K562 (cell line): ENCODE results near the gene ANKRD34A. TPM values are rescaled to one million over a fixed set of nuclear protein-coding genes. Genes with fewer than 3 reads are reported as not detected.

Source experiments
- AFF4 ChIP-seq: sonication (generic); formaldehyde crosslinking; IDR thresholded peaks from 2 replicates; pipeline ENCODE4 v1.8.0; 2023; ENCODE audit warnings: mild to moderate bottlenecking, missing genetic modification reagents
- BDP1 ChIP-seq: IDR thresholded peaks from 3 replicates; pipeline ENCODE4 v1.6.1; 2011; ENCODE audit not compliant: insufficient read length, insufficient read depth
- CAMTA2 ChIP-seq: fragments of 250-450 bp; sonication (Bioruptor Pico); conservative IDR thresholded peaks from 2 replicates; pipeline ENCODE4 v1.5.1; 2022
- KDM5B ChIP-seq: fragments of 200-600 bp; sonication (generic); IDR thresholded peaks from 2 replicates; pipeline ENCODE4 v1.6.1; 2012; ENCODE audit warnings: low read depth, mild to moderate bottlenecking, moderate library complexity, low read length, control low read depth, inconsistent platforms; ENCODE audit not compliant: insufficient replicate concordance
- POLR2AphosphoS5 ChIP-seq: IDR thresholded peaks from 2 replicates; pipeline ENCODE4 v1.6.1; 2011; ENCODE audit warnings: mild to moderate bottlenecking, low read depth, low read length, moderate library complexity; ENCODE audit not compliant: control insufficient read depth, insufficient read depth
- SAP30 ChIP-seq: fragments of 200-600 bp; sonication (generic); IDR thresholded peaks from 2 replicates; pipeline ENCODE4 v1.6.1; 2012; ENCODE audit warnings: borderline replicate concordance, low read depth, mild to moderate bottlenecking, moderate library complexity, low read length, control low read depth, inconsistent platforms; ENCODE audit not compliant: insufficient read depth, poor library complexity, severe bottlenecking
- SIN3A ChIP-seq, 2 experiments: fragments of 150-350 bp in 1 of 2; IDR thresholded peaks; 2 replicates each; pipeline ENCODE4 v1.6.1; 2011 to 2016; ENCODE audit warnings: borderline replicate concordance in 2 of 2, low read depth in 2 of 2, low read length in 2 of 2, mild to moderate bottlenecking in 2 of 2, moderate library complexity in 2 of 2; ENCODE audit not compliant: control insufficient read depth in 1 of 2
- SMAD1 ChIP-seq: fragments of 150-350 bp; IDR thresholded peaks from 2 replicates; pipeline ENCODE4 v1.6.1; 2014; ENCODE audit warnings: low read length, low read depth; ENCODE audit not compliant: partially characterized antibody
- SMARCE1 ChIP-seq: fragments of 450-650 bp; IDR thresholded peaks from 2 replicates; pipeline ENCODE4 v1.7.1; 2016; ENCODE audit warnings: mild to moderate bottlenecking
- TCFL5 ChIP-seq: fragments of 250-450 bp; sonication (Bioruptor Pico); conservative IDR thresholded peaks from 2 replicates; pipeline ENCODE4 v1.6.1; 2021; ENCODE audit warnings: mild to moderate bottlenecking, moderate library complexity, matching md5 sums
- ZBTB11 ChIP-seq, 3 experiments: fragments of 200-800 bp in 1 of 3; fragments of 250-450 bp in 1 of 3; fragments of 450-650 bp in 1 of 3; sonication (Bioruptor Pico) in 1 of 3; sonication (Bioruptor generic) in 1 of 3; formaldehyde crosslinking in 1 of 3; IDR thresholded peaks; 2 replicates each; pipeline versions ENCODE4 v1.6.1 to v1.8.0; 2016 to 2022; ENCODE audit warnings: mild to moderate bottlenecking in 2 of 3, missing genetic modification characterization in 2 of 3, missing compliant biosample characterization in 1 of 3, moderate library complexity in 1 of 3
- ZNF232 ChIP-seq: sonication (generic); formaldehyde crosslinking; IDR thresholded peaks from 2 replicates; pipeline ENCODE4 v1.8.0; 2022; ENCODE audit warnings: mild to moderate bottlenecking, missing genetic modification reagents
- ZSCAN29 ChIP-seq: fragments of 450-650 bp; IDR thresholded peaks from 2 replicates; pipeline ENCODE4 v1.6.1; 2017
- polyA plus RNA-seq, 8 experiments: library from polyadenylated mRNA; depleted of rRNA in 4 of 8; stranded (reverse) in 5 of 8; unstranded in 3 of 8; fragments of >200 nt; fragmentation: Nextera tagmentation in 2 of 8; fragmentation: Illumina TruSeq in 1 of 8; extraction: Ambion mirVana in 2 of 8; extraction: Trizol in 1 of 8; gene quantifications; 2 replicates each; pipeline versions ENCODE4 v1.2.1 to v1.2.3, GENCODE V29; 2011 to 2014; ENCODE audit warnings: inconsistent platforms in 1 of 8, missing spikeins in 1 of 8
- total RNA-seq, 7 experiments: library from RNA; depleted of rRNA in 6 of 7; stranded (reverse); fragments of >200 nt in 6 of 7; fragmentation: Illumina TruSeq in 2 of 7; extraction: Trizol in 2 of 7; gene quantifications; 2 replicates each; pipeline versions ENCODE4 v1.2.1 to v1.2.3, GENCODE V29; 2011 to 2021; ENCODE audit warnings: low replicate concordance in 1 of 7
- TF ChIP-seq, protein P1 (sequence below), 2 experiments: IDR thresholded peaks; 2 replicates each; pipeline ENCODE4 v1.6.1; 2012; ENCODE audit warnings: improper control_type of control experiment in 2 of 2, low read depth in 2 of 2, low read length in 2 of 2, borderline replicate concordance in 1 of 2

ANKRD34A gene
- total and polyA plus RNA-seq, 9 of the 15 experiments (the other 6 are each of a cell fraction or from before 2014, with no cell fraction given) = 0.06 to 1.6 (median 0.43) TPM

DNA sequence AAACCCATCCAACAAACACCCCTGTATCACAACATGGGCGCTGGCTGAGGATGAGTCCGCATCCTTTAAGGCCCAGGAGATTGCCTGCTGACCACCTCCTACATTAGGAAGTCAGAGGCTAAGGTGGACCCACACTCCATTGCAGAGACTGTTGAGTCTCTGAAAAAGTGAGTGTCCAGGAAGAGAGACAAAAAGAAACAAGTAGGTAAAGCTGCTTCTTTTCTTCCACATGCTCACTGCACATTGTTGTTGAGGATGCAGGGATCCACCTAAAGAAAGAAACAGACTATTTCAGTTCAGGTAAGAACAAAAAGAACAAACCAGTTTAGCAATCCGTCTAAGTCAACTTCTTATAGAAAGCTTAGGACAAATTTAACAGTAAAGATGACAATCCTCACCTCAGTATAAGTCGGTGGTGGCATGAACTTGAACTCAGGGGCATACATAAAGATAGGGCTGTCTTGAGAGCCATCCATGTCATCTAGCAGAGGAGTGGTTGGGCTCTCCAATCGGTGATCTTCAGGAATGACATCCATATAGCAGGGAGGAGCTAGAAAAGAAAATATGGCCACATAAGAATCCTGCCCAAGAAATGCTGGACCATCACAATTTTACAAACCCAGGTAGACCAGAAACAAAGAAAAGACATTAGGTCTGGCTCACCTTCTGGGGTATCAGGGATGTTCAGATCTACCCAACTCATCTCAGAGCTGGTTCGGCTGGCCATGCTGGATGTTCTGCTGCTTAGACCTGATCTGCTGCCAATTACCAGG is 29.4 kb upstream of the ANKRD34A start (continued):
- TF ChIP-seq, protein P1, sequence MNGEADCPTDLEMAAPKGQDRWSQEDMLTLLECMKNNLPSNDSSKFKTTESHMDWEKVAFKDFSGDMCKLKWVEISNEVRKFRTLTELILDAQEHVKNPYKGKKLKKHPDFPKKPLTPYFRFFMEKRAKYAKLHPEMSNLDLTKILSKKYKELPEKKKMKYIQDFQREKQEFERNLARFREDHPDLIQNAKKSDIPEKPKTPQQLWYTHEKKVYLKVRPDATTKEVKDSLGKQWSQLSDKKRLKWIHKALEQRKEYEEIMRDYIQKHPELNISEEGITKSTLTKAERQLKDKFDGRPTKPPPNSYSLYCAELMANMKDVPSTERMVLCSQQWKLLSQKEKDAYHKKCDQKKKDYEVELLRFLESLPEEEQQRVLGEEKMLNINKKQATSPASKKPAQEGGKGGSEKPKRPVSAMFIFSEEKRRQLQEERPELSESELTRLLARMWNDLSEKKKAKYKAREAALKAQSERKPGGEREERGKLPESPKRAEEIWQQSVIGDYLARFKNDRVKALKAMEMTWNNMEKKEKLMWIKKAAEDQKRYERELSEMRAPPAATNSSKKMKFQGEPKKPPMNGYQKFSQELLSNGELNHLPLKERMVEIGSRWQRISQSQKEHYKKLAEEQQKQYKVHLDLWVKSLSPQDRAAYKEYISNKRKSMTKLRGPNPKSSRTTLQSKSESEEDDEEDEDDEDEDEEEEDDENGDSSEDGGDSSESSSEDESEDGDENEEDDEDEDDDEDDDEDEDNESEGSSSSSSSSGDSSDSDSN (IDR thresholded peaks at IDR 0.05; ENCODE audit: borderline replicate concordance in 1 of 2, low read depth in 2 of 2, low read length in 2 of 2) = peak in 1 of 2 experiments; percentile 32; a peak in 1 of 4 replicates
- TF ChIP-seq CAMTA2 (CRISPR knock-in tag) (no peak), ZSCAN29 (no peak), AFF4 (CRISPR knock-in tag) (peak; percentile 38; the same call in 1 of the 2 replicates), SMAD1 (peak; percentile 67), SAP30 (no peak), ZNF232 (CRISPR knock-in tag) (0 out of 2 replicates have a peak, but pooled peaks have one; percentile 44), KDM5B (peak; percentile 12), SIN3A (IDR thresholded peaks at IDR 0.05; ENCODE audit: borderline replicate concordance in 2 of 2, control insufficient read depth in 1 of 2, low read depth in 2 of 2, low read length in 2 of 2) (0 out of 4 replicates have a peak, but pooled peaks of 1 of the 2 experiments have one; percentile 27), BDP1 (no peak), POLR2AphosphoS5 (peak; percentile 43), ZBTB11 (CRISPR knock-in tag; IDR thresholded peaks at IDR 0.05) (no peak), SMARCE1 (no peak), TCFL5 (CRISPR knock-in tag) (no peak)
